CD4-positive, alpha-beta T cell treated with Interferon gamma for 1 hour (primary cell): ENCODE data around the gene GPRC5B.

Experiments used
- DNase-seq: peaks from one replicate; pipeline ENCODE4 v3.0.0-alpha.2; 2020

GPRC5B gene

DNA sequence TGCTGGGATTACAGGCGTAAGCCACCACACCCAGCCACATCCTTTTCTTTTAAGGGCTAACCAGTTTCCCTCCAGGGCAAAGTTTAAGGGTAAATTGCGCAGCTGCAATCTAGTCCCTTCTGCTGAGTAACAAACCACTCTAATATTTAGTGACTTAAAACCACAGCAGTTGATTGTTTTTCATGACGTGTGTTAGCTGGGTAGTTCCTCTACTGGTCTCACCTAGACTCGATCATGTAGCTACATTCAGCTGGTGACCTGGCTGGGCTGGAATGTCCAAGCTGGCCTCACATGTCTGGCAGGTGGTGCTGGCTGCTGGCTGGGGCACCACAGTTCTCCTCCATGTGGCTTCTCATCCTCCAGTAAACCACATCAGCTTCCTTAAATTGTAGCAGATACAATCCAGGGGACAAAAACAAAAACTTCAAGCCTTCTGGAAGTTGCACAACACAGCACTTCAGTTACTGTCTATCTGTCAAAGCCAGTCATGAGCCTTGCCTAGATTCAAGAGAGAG, 75.5 kb downstream of the GPRC5B start:
- no peak for DNase-seq

DNA sequence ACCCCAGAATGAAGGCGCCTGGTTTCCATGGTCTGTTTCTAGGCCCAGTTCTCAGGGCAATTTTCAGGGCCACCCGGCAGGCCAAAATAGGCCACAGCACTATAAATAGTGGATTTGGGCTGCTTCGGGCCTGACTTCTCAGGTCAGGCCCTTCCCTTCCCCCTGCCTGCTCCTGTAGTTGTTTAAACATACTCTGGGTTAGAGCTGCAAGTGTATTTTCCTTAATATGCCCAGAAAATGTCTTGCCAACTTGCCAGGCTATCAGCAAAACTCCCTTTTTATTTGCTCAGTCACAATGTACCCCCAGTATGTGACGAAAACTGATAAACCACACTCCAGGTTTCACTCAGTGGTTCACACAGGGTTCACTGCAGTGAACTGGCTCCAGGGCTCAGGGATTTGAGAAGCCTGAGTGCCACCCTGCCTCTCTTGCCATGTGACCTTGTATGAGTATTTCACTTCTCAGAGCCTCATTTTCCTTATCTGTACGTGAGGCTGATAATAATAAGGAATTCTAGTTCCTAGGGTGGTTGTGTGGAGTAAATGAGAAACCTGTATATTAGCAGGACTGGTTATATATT, 76.5 kb downstream of the GPRC5B start:
- DNase-seq, result no peak
